Endothelial cell of umbilical vein (primary cell): ENCODE results near the gene LANCL3. TPM values are rescaled to one million over a fixed set of nuclear protein-coding genes. Genes with fewer than 3 reads are reported as not detected.

Source experiments
- BruUV-seq: library from RNA; stranded (reverse); fragments of 400-500 nt; replicated peaks from 2 replicates; lab custom pipeline; 2021; lab: Mats Ljungman, UMichigan
- CTCF ChIA-PET: fragments of 300-600, 350-600 bp; sonication (Branson Sonifier 250); formaldehyde crosslinking; loops from one replicate; lab custom pipeline; 2021; ENCODE audit warnings: antibody characterized with exemption, inconsistent platforms; lab: Charles Lee
- POLR2A ChIA-PET: fragments of 300-600, 350-600 bp; sonication (Branson Sonifier 250); formaldehyde crosslinking; loops from one replicate; lab custom pipeline; 2021; ENCODE audit warnings: antibody characterized with exemption, inconsistent platforms; lab: Charles Lee
- DNase-seq: peaks from one replicate; pipeline ENCODE4 v3.0.0-alpha.2; 2011; ENCODE audit warnings: low read depth, low spot score
- FAIRE-seq: peaks from 2 replicates; lab custom pipeline; 2011; peaks lifted over from hg19 to GRCh38; lab: Jason Lieb, UNC
- H2AFZ ChIP-seq: 2 replicates; pipeline ENCODE4 v1.6.0; 2012; ENCODE audit warnings: low read depth, low read length, control low read depth, inconsistent platforms
- H3K27ac ChIP-seq: 2 replicates; pipeline ENCODE4 v1.5.1; 2011; ENCODE audit warnings: low read depth, mild to moderate bottlenecking, control low read depth, low read length, moderate library complexity; ENCODE audit not compliant: insufficient read depth
- H3K27me3 ChIP-seq, 2 experiments: 2 replicates each; pipeline versions ENCODE4 v1.6.0 to v1.6.1; 2011; ENCODE audit warnings: low read length in 2 of 2, mixed read lengths in 1 of 2; ENCODE audit not compliant: control insufficient read depth in 2 of 2, insufficient read depth in 2 of 2
- H3K36me3 ChIP-seq, 2 experiments: 2 replicates in 1 of 2; 3 replicates in 1 of 2; pipeline ENCODE4 v1.5.1; 2011; ENCODE audit warnings: low read length in 2 of 2, mild to moderate bottlenecking in 1 of 2, moderate library complexity in 1 of 2; ENCODE audit not compliant: control insufficient read depth in 2 of 2, insufficient read depth in 2 of 2; ENCODE audit errors: extremely low read depth in 1 of 2
- H3K4me1 ChIP-seq: 3 replicates; pipeline ENCODE4 v1.5.1; 2011; ENCODE audit warnings: mild to moderate bottlenecking, low read length; ENCODE audit not compliant: control insufficient read depth, insufficient read depth; ENCODE audit errors: extremely low read depth
- H3K4me2 ChIP-seq: 2 replicates; pipeline ENCODE4 v1.6.1; 2011; ENCODE audit warnings: low read length, control low read depth, mixed read lengths; ENCODE audit not compliant: insufficient read depth
- H3K4me3 ChIP-seq, 3 experiments: fragments of 200-600 bp in 1 of 3; sonication (generic), shearing (Covaris generic) in 1 of 3; replicated peaks in 1 of 3; 2 replicates each; pipeline ENCODE4 v1.5.1; 2011 to 2016; ENCODE audit warnings: control low read depth in 3 of 3, low read length in 3 of 3, mild to moderate bottlenecking in 2 of 3, inconsistent platforms in 1 of 3, low read depth in 1 of 3, moderate library complexity in 1 of 3; ENCODE audit not compliant: insufficient read depth in 1 of 3
- H3K79me2 ChIP-seq: 2 replicates; pipeline ENCODE4 v1.6.0; 2012; ENCODE audit warnings: low read length, inconsistent platforms; ENCODE audit not compliant: control insufficient read depth, insufficient read depth
- H3K9ac ChIP-seq: replicated peaks from 2 replicates; pipeline ENCODE3; 2011; ENCODE audit warnings: low read length, control low read depth; ENCODE audit not compliant: insufficient read depth; ENCODE audit errors: extremely low read depth
- H3K9me1 ChIP-seq: replicated peaks from 3 replicates; pipeline ENCODE4 v1.6.0; 2011; ENCODE audit warnings: mild to moderate bottlenecking, low read length; ENCODE audit not compliant: control insufficient read depth, insufficient read depth; ENCODE audit errors: extremely low read depth
- H3K9me3 ChIP-seq: replicated peaks from 2 replicates; pipeline ENCODE4 v1.5.1; 2012; ENCODE audit warnings: low read length, inconsistent platforms; ENCODE audit not compliant: control insufficient read depth, insufficient read depth
- H4K20me1 ChIP-seq: replicated peaks from 2 replicates; pipeline ENCODE3; 2011; ENCODE audit warnings: mild to moderate bottlenecking, low read length; ENCODE audit not compliant: control insufficient read depth, insufficient read depth; ENCODE audit errors: extremely low read depth
- EZH2 ChIP-seq: IDR thresholded peaks from 2 replicates; pipeline ENCODE4 v1.6.1; 2012; ENCODE audit warnings: borderline replicate concordance, low read depth, mild to moderate bottlenecking, moderate library complexity, low read length, inconsistent platforms; ENCODE audit not compliant: severe bottlenecking
- FOS ChIP-seq: IDR thresholded peaks from 2 replicates; pipeline ENCODE4 v1.6.1; 2011; ENCODE audit warnings: mild to moderate bottlenecking, low read length, moderate library complexity, borderline replicate concordance; ENCODE audit not compliant: insufficient read depth
- GATA2 ChIP-seq: IDR thresholded peaks from 2 replicates; pipeline ENCODE4 v1.7.0; 2011; ENCODE audit warnings: low read depth, mild to moderate bottlenecking, moderate library complexity, mixed read lengths, low read length; ENCODE audit not compliant: insufficient read length, insufficient read depth
- JUN ChIP-seq: IDR thresholded peaks from 2 replicates; pipeline ENCODE4 v1.6.1; 2011; ENCODE audit warnings: borderline replicate concordance, low read depth; ENCODE audit not compliant: insufficient read length, insufficient read depth
- MAX ChIP-seq: IDR thresholded peaks from 2 replicates; pipeline ENCODE4 v1.6.1; 2011; ENCODE audit not compliant: insufficient read depth, insufficient read length
- MYC ChIP-seq: IDR thresholded peaks from one replicate; pipeline ENCODE4 v1.6.1; 2011; ENCODE audit warnings: mild to moderate bottlenecking, low read depth, low read length
- POLR2A ChIP-seq: IDR thresholded peaks from 2 replicates; pipeline ENCODE4 v1.6.1; 2012; ENCODE audit warnings: low read depth, mild to moderate bottlenecking, control low read depth, low read length
- POLR2AphosphoS5 ChIP-seq: IDR thresholded peaks from 2 replicates; pipeline ENCODE4 v1.6.1; 2012; ENCODE audit warnings: low read depth, mild to moderate bottlenecking, control low read depth, low read length, moderate library complexity; ENCODE audit not compliant: insufficient read depth
- dilution Hi-C: fragments of 300-500 bp; cut with MboI; formaldehyde crosslinking; loops from one replicate; pipeline ENCODE4 v1.15.0; 2019; ENCODE audit warnings: low sequenced_read_pairs; ENCODE audit not compliant: extremely low pct_ligation_motif_present
- intact Hi-C: fragments of 100-400 bp; cut with micrococcal nuclease; formaldehyde crosslinking; loops from one replicate; pipeline ENCODE4 v1.10.0; 2022
- polyA plus RNA-seq, 4 experiments: library from polyadenylated mRNA; depleted of rRNA in 3 of 4; stranded (reverse) in 3 of 4; unstranded in 1 of 4; fragments of >200 nt; gene quantifications; 2 replicates each; pipeline versions ENCODE4 v1.2.1 to v1.2.3, GENCODE V29; 2011 to 2012; ENCODE audit warnings: missing spikeins in 1 of 4
- total RNA-seq: library from RNA; stranded (reverse); gene quantifications from 2 replicates; pipeline ENCODE4 v1.2.3, GENCODE V29; 2021
- TF ChIP-seq, protein P1 (sequence below), 2 donors: IDR thresholded peaks; 1 replicate in 1 of 2; 2 replicates in 1 of 2; pipeline ENCODE4 v1.5.1; 2011; ENCODE audit warnings: low read length in 2 of 2, mild to moderate bottlenecking in 2 of 2, moderate library complexity in 2 of 2, control low read depth in 1 of 2, inconsistent platforms in 1 of 2, low read depth in 1 of 2; ENCODE audit not compliant: insufficient read depth in 1 of 2; ENCODE audit errors: extremely low read depth in 1 of 2

LANCL3 gene
- total and polyA plus RNA-seq, 2 donors (not counting 3 experiments of a cell fraction or from before 2014, with no cell fraction given), result 0.12 to 1.5 TPM

GRCh38 chrX:37641859-37642258, 70.4 kb downstream of the LANCL3 start:
- H3K9ac ChIP-seq, result no peak overlapping the region

DNA sequence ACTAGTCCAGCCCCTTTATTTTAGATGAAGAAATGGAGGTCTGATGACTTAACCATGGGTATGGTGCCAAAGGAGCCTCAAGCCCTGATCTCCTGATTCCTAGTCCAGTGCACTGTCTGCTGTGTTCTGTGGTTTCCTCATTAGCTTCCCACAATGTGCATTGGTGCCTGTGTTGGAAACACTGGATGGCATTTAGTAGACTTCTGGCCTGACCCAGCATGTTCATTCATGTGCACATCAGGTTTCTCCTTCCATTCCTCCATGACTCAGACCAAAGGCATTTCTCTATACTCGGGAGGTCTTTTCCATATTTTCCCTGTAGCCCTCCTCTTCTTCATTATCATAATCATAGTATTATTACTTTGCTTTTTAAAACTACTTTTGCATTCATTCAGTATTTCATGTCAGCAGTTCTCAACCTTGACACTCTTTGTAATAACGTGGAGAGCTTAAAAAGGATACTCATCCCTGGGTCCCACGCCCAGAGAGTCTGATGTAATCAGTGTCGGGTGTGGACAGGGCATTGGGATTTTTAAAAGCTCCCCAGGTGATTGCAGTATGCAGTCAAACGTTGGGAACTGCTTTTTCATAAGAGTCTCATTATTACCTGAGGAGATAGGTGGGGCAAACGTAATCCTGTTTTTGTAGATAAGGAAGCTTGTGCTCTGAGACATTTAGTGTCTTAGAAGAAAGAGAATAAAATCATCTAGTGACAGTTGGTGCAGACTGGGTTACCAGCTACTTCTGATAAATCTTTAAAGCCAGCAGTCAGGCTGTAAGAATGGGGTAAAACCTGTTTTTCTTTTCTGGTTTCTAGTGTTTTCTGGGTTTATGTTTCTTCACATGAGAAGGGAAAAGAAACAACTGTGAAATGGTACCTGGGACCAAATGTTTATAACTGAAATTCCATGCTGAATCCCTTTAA, 73.2 kb downstream of the LANCL3 start:
- H3K4me2 ChIP-seq, result no peak overlapping the region
- FAIRE-seq (no peak), DNase-seq (no peak)
- CTCF ChIA-PET, result no interaction called here
- no peak overlapping the region for H3K4me3 ChIP-seq
- no peak overlapping the region for H2AFZ ChIP-seq
- intact Hi-C loops, result no loop called here
- H4K20me1 ChIP-seq, result no peaks in the 10 kb centered on the region
- TF ChIP-seq FOS (no peak), EZH2 (no peak), POLR2A (no peak), JUN (no peak), MYC (no peak), POLR2AphosphoS5 (no peak), MAX (no peak), GATA2 (no peak)
- TF ChIP-seq, protein P1, sequence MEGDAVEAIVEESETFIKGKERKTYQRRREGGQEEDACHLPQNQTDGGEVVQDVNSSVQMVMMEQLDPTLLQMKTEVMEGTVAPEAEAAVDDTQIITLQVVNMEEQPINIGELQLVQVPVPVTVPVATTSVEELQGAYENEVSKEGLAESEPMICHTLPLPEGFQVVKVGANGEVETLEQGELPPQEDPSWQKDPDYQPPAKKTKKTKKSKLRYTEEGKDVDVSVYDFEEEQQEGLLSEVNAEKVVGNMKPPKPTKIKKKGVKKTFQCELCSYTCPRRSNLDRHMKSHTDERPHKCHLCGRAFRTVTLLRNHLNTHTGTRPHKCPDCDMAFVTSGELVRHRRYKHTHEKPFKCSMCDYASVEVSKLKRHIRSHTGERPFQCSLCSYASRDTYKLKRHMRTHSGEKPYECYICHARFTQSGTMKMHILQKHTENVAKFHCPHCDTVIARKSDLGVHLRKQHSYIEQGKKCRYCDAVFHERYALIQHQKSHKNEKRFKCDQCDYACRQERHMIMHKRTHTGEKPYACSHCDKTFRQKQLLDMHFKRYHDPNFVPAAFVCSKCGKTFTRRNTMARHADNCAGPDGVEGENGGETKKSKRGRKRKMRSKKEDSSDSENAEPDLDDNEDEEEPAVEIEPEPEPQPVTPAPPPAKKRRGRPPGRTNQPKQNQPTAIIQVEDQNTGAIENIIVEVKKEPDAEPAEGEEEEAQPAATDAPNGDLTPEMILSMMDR (IDR thresholded peaks at IDR 0.05; ENCODE audit: extremely low read depth in 1 of 2, insufficient read depth in 1 of 2, low read depth in 1 of 2, low read length in 2 of 2), result no peak
- H3K9ac ChIP-seq, result no peak overlapping the region
- no peaks in the 10 kb centered on the region for H3K4me1 ChIP-seq
- H3K9me1 ChIP-seq, result no peaks in the 10 kb centered on the region
- BruUV-seq, result no TSS peak
- H3K27ac ChIP-seq, result no peak overlapping the region
- POLR2A ChIA-PET, result no interaction called here
- H3K27me3 ChIP-seq, result no peaks in the 10 kb centered on the region
- dilution Hi-C loops, result no loop called here
- H3K36me3 ChIP-seq, result no peaks in the 10 kb centered on the region
- no peaks in the 10 kb centered on the region for H3K79me2 ChIP-seq
- no peaks in the 10 kb centered on the region for H3K9me3 ChIP-seq

More at GRCh38 chrX:37641859-37642258, 70.4 kb downstream of the LANCL3 start:
- H3K4me2 ChIP-seq, result no peak overlapping the region
- no peak overlapping the region for H3K4me3 ChIP-seq
- dilution Hi-C loops, result no loop called here
- no peak for TF ChIP-seq MAX
- no peak for TF ChIP-seq JUN
- no peaks in the 10 kb centered on the region for H3K9me3 ChIP-seq
- DNase-seq (no peak), FAIRE-seq (no peak)
- H4K20me1 ChIP-seq, result no peaks in the 10 kb centered on the region
- intact Hi-C loops, result no loop called here
- no peaks in the 10 kb centered on the region for H3K79me2 ChIP-seq
- POLR2A ChIA-PET, result no interaction called here
- no peaks in the 10 kb centered on the region for H3K4me1 ChIP-seq
- no peaks in the 10 kb centered on the region for H3K36me3 ChIP-seq
- H2AFZ ChIP-seq, result no peak overlapping the region
- no TSS peak for BruUV-seq
- H3K9me1 ChIP-seq, result no peaks in the 10 kb centered on the region
- no peaks in the 10 kb centered on the region for H3K27me3 ChIP-seq
- H3K27ac ChIP-seq, result no peak overlapping the region
- CTCF ChIA-PET, result no interaction called here
